HUDEP-2 (cell line): ENCODE data around the gene MAF.

Source experiments
- DNase-seq, 76 experiments: peaks; one replicate each; lab custom pipeline; 2025; ENCODE audit not compliant: unreplicated experiment in 76 of 76; lab: John Stamatoyannopoulos, UW

MAF gene

DNA sequence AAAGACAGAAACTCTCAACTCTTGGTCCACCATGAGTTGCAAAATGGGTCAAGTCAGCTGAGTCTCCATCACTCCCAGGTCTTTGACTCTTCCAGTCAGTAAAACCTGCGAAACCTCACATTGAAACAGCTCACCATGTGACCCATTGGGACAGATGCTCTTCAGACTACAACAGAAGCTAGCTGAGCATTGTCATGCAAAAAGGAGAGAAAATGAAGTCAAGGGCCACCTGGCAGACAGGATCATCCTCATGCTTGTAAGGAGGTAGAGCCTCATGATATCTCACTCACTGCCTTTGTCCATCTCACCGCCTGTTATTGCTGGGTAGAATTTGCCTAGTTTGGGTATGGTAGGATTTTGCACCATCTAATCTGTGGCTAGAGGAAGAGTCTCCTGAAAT is 50.2 kb downstream of the MAF start:
- no peak for DNase-seq

DNA sequence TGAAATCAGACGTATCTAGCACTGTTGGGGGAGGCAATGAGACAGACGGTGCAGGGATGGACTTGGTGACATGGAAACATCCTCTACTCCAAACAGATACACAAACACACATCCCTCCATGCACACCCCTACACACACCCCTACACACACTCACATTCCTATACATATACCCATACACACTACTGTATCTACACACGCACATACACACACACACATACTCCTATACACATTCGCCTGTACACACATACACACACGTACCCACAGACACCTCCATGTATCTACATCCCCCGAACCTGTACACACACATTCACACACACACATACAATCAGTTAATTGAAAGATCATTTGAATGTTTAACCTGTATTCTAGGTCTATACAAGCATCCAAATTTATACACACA is 53.5 kb downstream of the MAF start:
- DNase-seq, result no peak
